ENCODE results near the gene CDK14.

DNA sequence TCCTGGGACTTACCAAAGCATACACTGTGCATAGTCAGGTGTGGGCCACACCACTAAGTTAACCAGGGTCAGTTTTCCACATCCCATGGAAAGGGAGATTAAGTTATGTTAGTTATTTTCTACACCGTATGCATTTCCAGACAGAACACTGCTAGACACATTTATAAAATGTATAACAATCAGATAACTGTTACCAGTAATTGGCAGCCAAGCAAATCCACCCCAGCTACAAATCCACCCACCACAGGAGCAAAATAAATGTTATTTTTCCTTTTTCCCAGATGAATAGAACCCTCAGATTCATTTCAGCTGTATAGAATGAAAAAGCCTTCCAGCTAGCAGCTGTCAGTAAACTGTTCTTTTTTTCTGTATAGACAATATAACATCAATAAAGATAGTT is 411.2 kb downstream of the CDK14 start:
- no peak for TF ChIP-seq POLR2A (IDR thresholded peaks at IDR 0.05)
- TF ChIP-seq, protein P1, sequence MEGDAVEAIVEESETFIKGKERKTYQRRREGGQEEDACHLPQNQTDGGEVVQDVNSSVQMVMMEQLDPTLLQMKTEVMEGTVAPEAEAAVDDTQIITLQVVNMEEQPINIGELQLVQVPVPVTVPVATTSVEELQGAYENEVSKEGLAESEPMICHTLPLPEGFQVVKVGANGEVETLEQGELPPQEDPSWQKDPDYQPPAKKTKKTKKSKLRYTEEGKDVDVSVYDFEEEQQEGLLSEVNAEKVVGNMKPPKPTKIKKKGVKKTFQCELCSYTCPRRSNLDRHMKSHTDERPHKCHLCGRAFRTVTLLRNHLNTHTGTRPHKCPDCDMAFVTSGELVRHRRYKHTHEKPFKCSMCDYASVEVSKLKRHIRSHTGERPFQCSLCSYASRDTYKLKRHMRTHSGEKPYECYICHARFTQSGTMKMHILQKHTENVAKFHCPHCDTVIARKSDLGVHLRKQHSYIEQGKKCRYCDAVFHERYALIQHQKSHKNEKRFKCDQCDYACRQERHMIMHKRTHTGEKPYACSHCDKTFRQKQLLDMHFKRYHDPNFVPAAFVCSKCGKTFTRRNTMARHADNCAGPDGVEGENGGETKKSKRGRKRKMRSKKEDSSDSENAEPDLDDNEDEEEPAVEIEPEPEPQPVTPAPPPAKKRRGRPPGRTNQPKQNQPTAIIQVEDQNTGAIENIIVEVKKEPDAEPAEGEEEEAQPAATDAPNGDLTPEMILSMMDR (IDR thresholded peaks at IDR 0.05): no peak

All from esophagus squamous epithelium (tissue), 4 donors.